ENCODE measurements around the gene BAIAP2. TPM values are rescaled to one million over a fixed set of nuclear protein-coding genes. Genes with fewer than 3 reads are reported as not detected.

Gene BAIAP2
- polyA plus RNA-seq, 3 donors, result 8.6 to 17.0 (median 11.2) TPM

DNA sequence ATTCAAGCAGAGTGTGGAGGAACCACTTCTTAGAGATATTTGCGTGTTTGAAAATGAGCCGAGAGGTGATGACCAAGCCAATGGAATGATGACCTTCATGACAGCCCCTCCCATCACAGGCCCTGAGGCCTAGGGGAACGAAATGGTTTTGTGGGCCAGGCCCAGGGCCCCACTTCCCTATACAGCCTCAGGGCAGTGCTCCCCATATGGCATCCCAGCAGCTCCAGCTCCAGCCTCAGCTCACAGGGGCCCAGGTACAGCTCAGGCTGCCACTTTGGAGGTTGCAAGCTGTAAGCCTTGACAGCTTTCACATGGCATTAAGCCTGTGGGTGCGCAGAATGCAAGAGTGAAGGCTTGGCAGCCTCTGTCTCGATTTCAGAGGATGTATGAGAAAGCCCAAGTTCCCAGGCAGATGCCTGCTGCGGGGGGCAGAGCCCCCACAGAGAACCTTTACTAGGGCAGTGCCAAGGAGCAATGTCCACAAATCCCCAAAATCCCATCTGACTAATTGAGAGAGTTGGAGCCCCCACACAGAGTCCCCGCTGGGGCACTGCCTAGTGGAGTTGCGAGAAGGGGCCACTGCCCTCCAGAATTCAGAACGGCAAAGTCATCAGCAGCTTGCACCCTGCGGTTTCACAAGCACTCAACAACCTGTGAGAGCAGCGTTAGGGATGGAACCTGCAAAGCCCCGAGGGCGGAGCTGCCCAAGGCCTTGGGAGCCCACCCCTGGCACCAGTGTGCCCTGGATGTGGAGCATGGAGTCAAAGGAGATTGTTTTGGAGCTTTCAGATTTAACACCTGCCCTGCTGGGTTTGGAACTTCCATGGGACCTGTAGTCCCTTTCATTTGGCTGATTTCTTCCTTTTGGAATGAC lies 22.1 kb upstream of the BAIAP2 start:
- H3K9ac ChIP-seq (ENCODE audit: insufficient read depth, low read length, poor library complexity, severe bottlenecking), result no peak overlapping the region
- no peak overlapping the region for H3K4me3 Mint-ChIP-seq
- no peak overlapping the region for H3K27ac ChIP-seq (ENCODE audit: low read depth in 1 of 2, low read length in 2 of 2)
- peaks cover 33% of the 10 kb centered on the region for H3K4me1 Mint-ChIP-seq
- H4K20me1 ChIP-seq (ENCODE audit: insufficient read depth, low read length), result no peaks in the 10 kb centered on the region
- H3K4me3 ChIP-seq (replicated peaks in 1 of 3; ENCODE audit: low read depth in 2 of 3, low read length in 3 of 3), result no peak overlapping the region
- no peaks in the 10 kb centered on the region for H3K79me2 ChIP-seq (ENCODE audit: insufficient read depth, low read length)
- 92% methylated on average over 11 of the region's 13 CpGs for WGBS (ENCODE audit: insufficient coverage)
- H3K9me3 ChIP-seq (replicated peaks in 1 of 2; ENCODE audit: control insufficient read depth in 1 of 2, insufficient read depth in 1 of 2, low read length in 2 of 2), result peaks cover 6 to 9% of the 10 kb centered on the region in 2 donors
- H3K4me1 ChIP-seq (ENCODE audit: control insufficient read depth in 1 of 2, insufficient read depth in 2 of 2, low read length in 2 of 2), result peaks cover 20 to 31% of the 10 kb centered on the region in 2 donors
- H3K27ac Mint-ChIP-seq, result no peak overlapping the region
- H3K27me3 ChIP-seq (ENCODE audit: control insufficient read depth in 2 of 2, insufficient read depth in 2 of 2, low read length in 2 of 2), result no peaks in the 10 kb centered on the region
- H3K27me3 Mint-ChIP-seq (ENCODE audit: low read depth in 3 of 3), result peaks cover 0 to 5% (median 3%) of the 10 kb centered on the region in 3 donors
- peaks cover 10 to 26% (median 18%) of the 10 kb centered on the region in 7 donors for H3K9me3 Mint-ChIP-seq
- intact Hi-C loops (cut with micrococcal nuclease), result no loop called here
- DNase-seq, result peak in 1 of 3 donors; percentile 1
- no peak overlapping the region for H2AFZ ChIP-seq (ENCODE audit: insufficient read depth, low read depth, low read length, poor library complexity, severe bottlenecking)
- H3K36me3 ChIP-seq (replicated peaks in 1 of 2; ENCODE audit: control insufficient read depth in 1 of 2, insufficient read depth in 2 of 2, low read length in 2 of 2), result no peaks in the 10 kb centered on the region
- H3K36me3 Mint-ChIP-seq, result peaks cover 0 to 4% of the 10 kb centered on the region in 2 donors
- H3K4me2 ChIP-seq (replicated peaks; ENCODE audit: extremely low read depth, low read length, poor library complexity, severe bottlenecking), result no peak overlapping the region
- no peak for TF ChIP-seq CTCF (IDR thresholded peaks at IDR 0.05)

GRCh38 chr17:81013642-81014041 lies 21.3 kb upstream of the BAIAP2 start:
- Histone ChIP-seq H3K4me3 (replicated peaks in 1 of 3; ENCODE audit: low read depth in 2 of 3, low read length in 3 of 3) (no peak overlapping the region), H3K79me2 (ENCODE audit: insufficient read depth, low read length) (no peaks in the 10 kb centered on the region), H3K9ac (ENCODE audit: insufficient read depth, low read length, poor library complexity, severe bottlenecking) (no peak overlapping the region), H2AFZ (ENCODE audit: insufficient read depth, low read depth, low read length, poor library complexity, severe bottlenecking) (no peak overlapping the region), H3K4me1 (ENCODE audit: control insufficient read depth in 1 of 2, insufficient read depth in 2 of 2, low read length in 2 of 2) (peaks cover 27 to 34% of the 10 kb centered on the region in 2 donors), H4K20me1 (ENCODE audit: insufficient read depth, low read length) (no peaks in the 10 kb centered on the region), H3K27ac (ENCODE audit: low read depth in 1 of 2, low read length in 2 of 2) (no peak overlapping the region), H3K9me3 (replicated peaks in 1 of 2; ENCODE audit: control insufficient read depth in 1 of 2, insufficient read depth in 1 of 2, low read length in 2 of 2) (peaks cover 6 to 9% of the 10 kb centered on the region in 2 donors), H3K36me3 (replicated peaks in 1 of 2; ENCODE audit: control insufficient read depth in 1 of 2, insufficient read depth in 2 of 2, low read length in 2 of 2) (no peaks in the 10 kb centered on the region), H3K4me2 (replicated peaks; ENCODE audit: extremely low read depth, low read length, poor library complexity, severe bottlenecking) (no peak overlapping the region), H3K27me3 (ENCODE audit: control insufficient read depth in 2 of 2, insufficient read depth in 2 of 2, low read length in 2 of 2) (no peaks in the 10 kb centered on the region)
- intact Hi-C loops (cut with micrococcal nuclease), result no loop called here
- peaks cover 41% of the 10 kb centered on the region for H3K4me1 Mint-ChIP-seq
- no peak for DNase-seq
- H3K27ac Mint-ChIP-seq, result no peak overlapping the region
- peaks cover 0 to 6% (median 0%) of the 10 kb centered on the region in 3 donors for H3K27me3 Mint-ChIP-seq (ENCODE audit: low read depth in 3 of 3)
- H3K4me3 Mint-ChIP-seq, result no peak overlapping the region
- WGBS (ENCODE audit: insufficient coverage), result 71% methylated on average over 3 of the region's 6 CpGs
- TF ChIP-seq CTCF (IDR thresholded peaks at IDR 0.05), result no peak
- peaks cover 0 to 4% of the 10 kb centered on the region in 2 donors for H3K36me3 Mint-ChIP-seq
- H3K9me3 Mint-ChIP-seq, result peaks cover 8 to 26% (median 18%) of the 10 kb centered on the region in 7 donors
